Activated CD4-positive, alpha-beta T cell treated with anti-CD3 and anti-CD28 coated beads, Interleukin-2, amount 50 U/mL, for 4 hours (primary cell): ENCODE results near the gene THOC5.

Source experiments
- DNase-seq, 2 experiments: peaks; one replicate each; pipeline ENCODE4 v3.0.0-alpha.2; 2020

THOC5 gene

DNA sequence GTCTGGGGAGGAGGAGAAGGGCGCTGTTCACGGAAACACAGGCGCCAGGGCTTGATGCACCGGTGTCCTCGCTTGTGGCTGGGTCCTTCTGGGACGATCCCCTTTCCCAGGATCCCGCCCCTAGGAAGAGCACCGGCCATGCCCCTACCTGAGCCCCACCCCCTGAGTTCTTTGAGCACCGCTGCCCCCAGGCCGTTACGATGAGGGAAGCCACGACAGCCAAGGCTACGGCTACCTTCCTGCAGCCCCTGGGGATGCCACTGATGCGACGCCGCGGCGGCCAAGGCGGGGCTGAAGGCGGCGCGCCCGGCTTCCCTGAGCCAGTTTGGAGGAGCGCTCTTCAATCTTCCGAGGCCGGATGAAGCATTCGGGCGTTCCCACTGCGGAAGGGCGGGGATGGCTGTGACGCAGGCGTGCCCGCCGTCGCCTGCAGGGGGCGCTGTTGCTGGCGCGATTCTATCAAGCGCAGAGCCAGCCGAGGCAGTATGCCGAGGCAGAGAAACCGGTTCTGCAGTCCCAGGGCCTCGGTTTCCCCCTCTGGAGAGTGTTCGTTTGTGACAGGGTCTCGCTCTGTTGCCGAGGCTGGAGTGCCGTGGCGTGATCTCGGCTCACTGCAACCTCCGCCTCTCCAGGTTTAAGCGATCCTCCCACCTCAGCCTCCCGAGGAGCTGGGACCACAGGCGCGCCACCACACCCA is 83.2 kb downstream of the THOC5 start:
- DNase-seq, result peak; percentile 55 to 56

DNA sequence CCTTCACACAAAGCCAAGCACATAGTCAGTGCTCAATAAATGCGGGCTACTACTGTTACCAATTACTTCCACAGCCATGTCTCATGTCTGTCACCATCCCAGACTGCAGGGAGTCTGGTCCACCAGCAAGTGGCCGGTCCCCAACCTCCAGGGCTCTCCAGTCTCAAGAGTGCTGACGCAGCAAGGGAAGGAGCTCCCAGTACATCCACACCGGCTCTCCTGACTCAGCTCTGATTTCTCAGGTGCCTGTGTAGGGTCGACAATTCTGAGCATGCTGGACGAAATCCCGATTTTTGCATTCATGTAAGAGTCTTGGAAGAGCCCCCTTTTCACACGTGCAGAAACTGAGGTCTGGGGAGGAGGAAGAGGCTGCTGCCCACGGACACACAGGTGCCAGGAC is 83.8 kb downstream of the THOC5 start:
- DNase-seq, result no peak

DNA sequence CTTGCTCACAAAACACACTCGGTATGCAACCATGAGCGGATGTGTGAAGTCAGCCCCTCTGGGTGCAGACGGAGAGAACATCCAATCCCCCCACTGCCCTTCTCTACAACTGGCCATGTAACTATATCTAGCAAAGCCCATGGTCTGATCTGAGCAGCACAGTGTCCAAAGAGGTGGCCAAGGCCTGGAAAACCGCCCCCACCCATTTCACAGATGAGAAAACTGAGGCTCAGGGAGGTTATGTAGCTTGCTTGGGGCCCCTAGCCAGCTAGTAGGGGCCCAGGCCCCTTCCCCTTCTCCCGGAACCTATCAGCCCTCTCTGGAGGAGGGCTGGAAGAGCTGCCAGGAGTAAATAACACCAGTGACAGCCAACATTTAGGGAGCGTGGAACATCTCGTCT is 89.0 kb downstream of the THOC5 start:
- no peak for DNase-seq

DNA sequence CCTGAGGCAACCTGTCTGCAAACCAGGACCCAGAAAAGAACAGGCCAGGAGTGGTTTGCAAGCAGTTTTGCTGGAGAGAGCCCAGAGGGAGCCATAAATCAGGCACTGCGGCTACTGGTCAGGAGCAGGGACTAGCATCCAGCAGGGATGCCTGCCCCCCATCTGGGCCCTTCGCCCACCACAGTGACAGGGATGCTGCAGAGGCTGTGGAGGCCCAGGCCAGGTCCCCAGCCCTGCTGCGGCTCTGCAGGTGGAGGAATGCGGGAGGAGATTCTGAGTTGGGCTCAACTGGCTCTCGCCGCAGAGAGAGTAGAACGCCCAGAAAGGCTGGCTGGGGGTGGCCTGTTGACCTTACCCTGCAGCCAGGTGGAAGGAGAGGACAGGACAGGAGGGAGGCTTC is 89.9 kb downstream of the THOC5 start:
- DNase-seq, result no peak

DNA sequence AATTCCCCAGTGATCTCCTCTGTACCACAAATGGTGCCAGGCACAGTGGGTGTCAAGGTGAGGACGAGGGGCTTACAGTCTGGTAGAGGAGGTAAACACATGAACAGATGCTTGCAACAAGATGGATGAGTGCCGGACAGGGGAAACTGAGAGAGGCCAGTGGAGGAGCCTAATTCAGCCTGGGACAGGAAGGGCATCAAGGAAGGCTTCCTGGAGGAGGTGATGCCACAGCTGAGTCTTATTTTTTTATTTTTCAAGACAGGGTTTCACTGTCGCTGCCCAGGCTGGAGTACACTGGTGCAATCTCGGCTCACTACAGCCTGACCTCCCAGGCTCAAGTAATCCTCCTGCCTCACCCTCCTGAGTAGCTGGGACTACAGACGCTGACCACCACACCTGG is 92.3 kb downstream of the THOC5 start:
- DNase-seq, result no peak

DNA sequence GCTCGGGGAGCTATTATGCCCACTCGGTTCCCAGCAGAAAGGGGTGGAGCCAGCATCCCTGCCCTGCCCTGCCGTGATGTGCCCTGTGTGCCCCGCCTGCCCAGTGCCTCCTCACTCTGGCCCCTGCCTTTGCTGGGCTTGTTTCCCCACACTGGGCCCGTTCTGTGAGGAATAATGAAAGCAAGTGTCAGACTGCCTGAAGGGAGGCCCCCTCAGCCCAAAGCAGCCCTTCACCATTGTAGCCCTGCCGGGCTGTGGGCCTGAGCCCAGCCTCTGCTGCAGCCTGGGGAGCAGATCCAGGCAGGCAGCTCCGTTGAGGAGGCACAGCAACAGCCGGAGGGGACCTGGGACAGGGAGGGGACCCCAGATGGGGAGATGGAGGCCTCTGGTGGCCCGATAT is 93.8 kb downstream of the THOC5 start:
- no peak for DNase-seq

DNA sequence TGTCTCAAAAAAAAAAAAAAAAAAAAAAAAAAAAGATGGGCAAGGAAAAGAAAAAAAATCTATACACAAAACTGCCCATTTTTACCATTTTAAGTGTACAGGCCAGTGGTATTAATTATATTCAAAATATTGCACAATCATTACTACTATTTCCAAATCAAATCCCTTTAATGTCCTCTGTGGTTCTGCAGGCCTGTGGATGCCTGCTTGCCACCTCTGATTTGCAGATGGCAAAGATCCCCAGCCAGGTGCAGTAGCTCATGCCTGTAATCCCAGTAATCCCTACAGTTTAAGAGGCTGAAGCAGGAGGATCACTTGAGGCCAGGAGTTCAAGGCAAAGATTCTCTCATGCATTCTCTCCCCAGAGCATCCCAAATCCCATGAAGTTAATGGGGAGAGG is 95.0 kb downstream of the THOC5 start:
- DNase-seq, result no peak

DNA sequence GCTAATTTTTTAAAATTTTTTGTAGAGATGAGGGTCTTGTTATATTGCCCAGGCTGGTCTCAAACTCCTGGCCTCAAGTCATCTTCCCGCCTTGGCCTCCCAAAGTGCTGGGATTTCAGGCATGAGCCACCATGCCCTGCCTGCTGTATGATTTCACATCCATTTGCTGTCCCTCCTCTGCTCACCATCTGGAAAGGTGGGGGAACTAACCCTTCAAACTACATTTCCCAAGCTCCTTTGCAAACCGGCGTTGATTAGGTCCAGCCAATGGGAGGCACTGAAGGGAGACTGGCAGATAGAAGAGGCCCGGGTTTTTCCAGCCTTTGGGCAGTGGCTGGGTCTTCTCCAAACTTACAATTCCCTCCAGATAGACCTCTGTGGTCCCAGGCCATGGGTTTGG is 95.8 kb downstream of the THOC5 start:
- DNase-seq, result no peak

DNA sequence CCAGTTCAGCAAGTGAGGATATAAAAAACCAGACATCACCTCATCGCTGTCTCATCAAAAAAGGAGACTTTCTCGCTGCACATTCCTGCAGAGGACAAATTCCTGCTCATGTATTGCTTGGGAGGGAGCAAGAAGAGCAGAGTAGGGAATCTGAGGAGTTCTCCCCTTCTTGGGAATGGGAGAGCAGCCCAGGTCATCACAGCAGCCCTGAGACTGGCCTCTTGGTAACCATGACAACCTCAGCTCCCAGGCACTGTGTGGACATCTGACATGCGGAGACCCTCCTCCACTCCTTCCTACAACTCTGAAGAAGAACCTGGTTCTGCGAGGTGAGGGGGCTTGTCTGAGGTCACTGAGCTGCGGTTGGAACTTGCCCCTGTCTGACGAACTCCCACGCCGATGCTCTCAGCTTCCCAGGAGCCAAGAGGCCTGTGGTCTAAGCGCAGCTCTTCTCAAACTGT is 97.3 kb downstream of the THOC5 start:
- DNase-seq, result no peak
